Sigmoid colon (tissue), 4 donors: ENCODE results near the gene CNPY4.

ENCODE experiments used
- CTCF ChIP-seq, 4 experiments: fragments of 450-650 bp in 3 of 4; fragments of 200-600 bp in 1 of 4; IDR thresholded peaks; one replicate each; pipeline ENCODE4 v1.5.1; 2016 to 2019; ENCODE audit warnings: antibody characterized with exemption in 4 of 4, mild to moderate bottlenecking in 3 of 4, moderate library complexity in 2 of 4
- EP300 ChIP-seq, 4 donors: sonication (generic); formaldehyde crosslinking; IDR thresholded peaks; one replicate each; pipeline ENCODE4 v1.6.1; 2017; ENCODE audit warnings: antibody characterized with exemption in 4 of 4
- POLR2A ChIP-seq, 2 donors: fragments of 450-650 bp; IDR thresholded peaks; one replicate each; pipeline ENCODE4 v1.6.1; 2016; ENCODE audit warnings: antibody characterized with exemption in 2 of 2, mild to moderate bottlenecking in 2 of 2, moderate library complexity in 2 of 2
- POLR2AphosphoS5 ChIP-seq, 4 donors: sonication (generic); formaldehyde crosslinking; IDR thresholded peaks; one replicate each; pipeline ENCODE4 v1.6.1; 2017; ENCODE audit warnings: antibody characterized with exemption in 4 of 4

GRCh38 chr7:100098913-100099312 lies 20.5 kb upstream of the CNPY4 start:
- TF ChIP-seq CTCF (IDR thresholded peaks at IDR 0.05) (no peak), POLR2A (IDR thresholded peaks at IDR 0.05) (no peak), POLR2AphosphoS5 (IDR thresholded peaks at IDR 0.05) (no peak), EP300 (IDR thresholded peaks at IDR 0.05) (no peak)
